K562 (cell line): ENCODE results near the gene AFF2. TPM values are rescaled to one million over a fixed set of nuclear protein-coding genes. Genes with fewer than 3 reads are reported as not detected.

Experiments
- ATAC-seq: fragments of 200-7000 bp; cut with Tn5 transposase; 3 replicates; pipeline ENCODE4 v1.9.1; 2020; ENCODE audit warnings: moderate library complexity
- BruUV-seq: library from RNA; stranded (reverse); fragments of 400-500 nt; replicated peaks from 2 replicates; lab custom pipeline; 2021; lab: Mats Ljungman, UMichigan
- CTCF ChIA-PET: fragments of 300-600 bp; formaldehyde crosslinking; extraction: SDS; loops from one replicate; lab custom pipeline; 2021; ENCODE audit warnings: low intra/inter-chr PET ratio; lab: Yijun Ruan, JAX
- POLR2A ChIA-PET: fragments of 300-600, 350-650 bp; sonication (Branson Sonifier 250); formaldehyde crosslinking; extraction: SDS; loops from one replicate; lab custom pipeline; 2021; ENCODE audit warnings: antibody characterized with exemption, inconsistent platforms; lab: Yijun Ruan, JAX
- DNase-seq, 4 experiments: peaks; one replicate each; pipeline versions ENCODE4 v3.0.0 to v3.0.0-alpha.2; 2011 to 2018; ENCODE audit warnings: low spot score in 3 of 4, mixed read lengths in 3 of 4; ENCODE audit errors: extremely low read depth in 1 of 4
- FAIRE-seq: peaks from 2 replicates; lab custom pipeline; 2011; peaks lifted over from hg19 to GRCh38; lab: Jason Lieb, UNC
- H2AFZ ChIP-seq: 2 replicates; pipeline ENCODE4 v1.6.0; 2011; ENCODE audit warnings: low read depth, low read length, control low read depth, inconsistent platforms
- H3K27ac ChIP-seq: fragments of 200-600 bp; 3 replicates; pipeline ENCODE4 v1.8.0; 2011; ENCODE audit warnings: low read depth, mild to moderate bottlenecking, control low read depth, inconsistent platforms, low read length, moderate library complexity, mixed read lengths; ENCODE audit errors: extremely low read depth
- H3K27me3 ChIP-seq, 2 experiments: fragments of 300-600 bp in 1 of 2; 2 replicates in 1 of 2; 3 replicates in 1 of 2; pipeline versions ENCODE4 v1.6.0 to v1.8.0; 2011; ENCODE audit warnings: inconsistent platforms in 2 of 2, low read length in 2 of 2, mild to moderate bottlenecking in 1 of 2, mixed read lengths in 1 of 2, moderate library complexity in 1 of 2; ENCODE audit not compliant: control insufficient read depth in 2 of 2, insufficient read depth in 2 of 2
- H3K36me3 ChIP-seq: fragments of 300-600 bp; 3 replicates; pipeline ENCODE4 v1.8.0; 2011; ENCODE audit warnings: mild to moderate bottlenecking, low read length, inconsistent platforms; ENCODE audit not compliant: control insufficient read depth, insufficient read depth
- H3K4me1 ChIP-seq, 2 experiments: fragments of 200-600 bp in 1 of 2; replicated peaks in 1 of 2; 2 replicates in 1 of 2; 3 replicates in 1 of 2; pipeline versions ENCODE4 v1.5.1 to v1.8.0; 2011; ENCODE audit warnings: inconsistent platforms in 2 of 2, low read length in 2 of 2, mild to moderate bottlenecking in 1 of 2, mixed read lengths in 1 of 2, moderate library complexity in 1 of 2; ENCODE audit not compliant: control insufficient read depth in 2 of 2, insufficient read depth in 2 of 2
- H3K4me2 ChIP-seq: 2 replicates; pipeline ENCODE4 v1.6.1; 2011; ENCODE audit warnings: low read length, control low read depth, inconsistent platforms, mixed read lengths; ENCODE audit not compliant: insufficient read depth
- H3K4me3 ChIP-seq: fragments of 200-600 bp; sonication (generic), shearing (Covaris generic); 2 replicates; pipeline ENCODE4 v1.5.1; 2016; ENCODE audit warnings: control low read depth, inconsistent platforms
- H3K79me2 ChIP-seq: fragments of 200-600 bp; 3 replicates; pipeline ENCODE4 v1.8.0; 2011; ENCODE audit warnings: low read length, inconsistent platforms; ENCODE audit not compliant: control insufficient read depth, insufficient read depth
- H3K9ac ChIP-seq, 2 experiments: 2 replicates each; pipeline versions ENCODE4 v1.6.0 to v1.6.1; 2011; ENCODE audit warnings: low read depth in 2 of 2, low read length in 2 of 2, control low read depth in 1 of 2, inconsistent platforms in 1 of 2, mild to moderate bottlenecking in 1 of 2, mixed read lengths in 1 of 2; ENCODE audit not compliant: insufficient read depth in 1 of 2
- H3K9me1 ChIP-seq: one replicate; pipeline ENCODE4 v1.6.0; 2011; ENCODE audit warnings: inconsistent platforms, mild to moderate bottlenecking, low read length, moderate library complexity; ENCODE audit not compliant: control insufficient read depth, insufficient read depth
- H3K9me3 ChIP-seq: replicated peaks from 2 replicates; pipeline ENCODE4 v1.5.1; 2011; ENCODE audit warnings: low read depth, low read length, inconsistent platforms; ENCODE audit not compliant: control insufficient read depth, insufficient read depth
- H4K20me1 ChIP-seq: replicated peaks from 2 replicates; pipeline ENCODE4 v1.6.1; 2011; ENCODE audit warnings: low read length, inconsistent platforms, mixed read lengths; ENCODE audit not compliant: control insufficient read depth, insufficient read depth
- CEBPZ ChIP-seq: fragments of 150-350 bp; IDR thresholded peaks from 2 replicates; pipeline ENCODE4 v1.6.1; 2014; ENCODE audit warnings: low read depth, mild to moderate bottlenecking, low read length, borderline replicate concordance
- E2F5 ChIP-seq: sonication (generic); formaldehyde crosslinking; IDR thresholded peaks from 2 replicates; pipeline ENCODE4 v1.8.0; 2022; ENCODE audit warnings: mild to moderate bottlenecking, missing genetic modification reagents
- MTA1 ChIP-seq: fragments of 450-650 bp; IDR thresholded peaks from 2 replicates; pipeline ENCODE4 v1.6.1; 2017; ENCODE audit warnings: borderline replicate concordance
- NONO ChIP-seq, 2 experiments: fragments of 200-400 bp in 1 of 2; fragments of 450-650 bp in 1 of 2; formaldehyde crosslinking in 1 of 2; IDR thresholded peaks; 2 replicates each; pipeline ENCODE4 v1.6.1; 2017; ENCODE audit warnings: low read depth in 2 of 2, mild to moderate bottlenecking in 2 of 2, moderate library complexity in 2 of 2, low read length in 1 of 2
- OTX1 ChIP-seq: fragments of 450-650 bp; formaldehyde crosslinking; IDR thresholded peaks from 2 replicates; pipeline ENCODE4 v1.4.0; 2022; ENCODE audit warnings: mild to moderate bottlenecking
- POLR2G ChIP-seq: fragments of 200-400 bp; formaldehyde crosslinking; IDR thresholded peaks from 2 replicates; pipeline ENCODE4 v1.6.1; 2017; ENCODE audit warnings: low read depth, mild to moderate bottlenecking, antibody characterized with exemption, low read length, moderate library complexity
- RCOR1 ChIP-seq, 2 experiments: IDR thresholded peaks; 2 replicates each; pipeline ENCODE4 v1.6.1; 2012; ENCODE audit warnings: low read depth in 2 of 2, low read length in 2 of 2, borderline replicate concordance in 1 of 2, improper control_type of control experiment in 1 of 2
- SMAD2 ChIP-seq: fragments of 150-350 bp; IDR thresholded peaks from 2 replicates; pipeline ENCODE4 v1.6.1; 2014; ENCODE audit warnings: low read depth, mild to moderate bottlenecking, low read length
- TBL1XR1 ChIP-seq, 2 experiments: IDR thresholded peaks; 2 replicates each; pipeline ENCODE4 v1.6.1; 2012; ENCODE audit warnings: improper control_type of control experiment in 2 of 2, low read length in 2 of 2, mild to moderate bottlenecking in 1 of 2
- TBP ChIP-seq: optimal IDR thresholded peaks from 2 replicates; pipeline ENCODE3; 2011; ENCODE audit warnings: low read depth, low read length, improper control_type of control experiment
- ZNF384 ChIP-seq: IDR thresholded peaks from 2 replicates; pipeline ENCODE4 v1.6.1; 2012; ENCODE audit warnings: low read depth, low read length, improper control_type of control experiment
- WGBS: fragments of 100-300 bp; shearing (Covaris generic); methylation state at CpG from one replicate; pipeline ENCODE4 v1.1.6; 2016; ENCODE audit warnings: low coverage, mixed read lengths; ENCODE audit not compliant: insufficient coverage; ENCODE audit errors: missing lambda C conversion rate; 5-methylcytosine and 5-hydroxymethylcytosine counted together
- in situ Hi-C: fragments of 300-500 bp; cut with MboI; formaldehyde crosslinking; loops from 4 replicates; pipeline ENCODE4 v1.15.0; 2018; ENCODE audit warnings: inconsistent platforms, mixed read lengths
- intact Hi-C: fragments of 100-400 bp; cut with micrococcal nuclease; formaldehyde crosslinking; loops from 2 replicates; pipeline ENCODE4 v1.14.2; 2022
- polyA plus RNA-seq, 8 experiments: library from polyadenylated mRNA; depleted of rRNA in 4 of 8; stranded (reverse) in 5 of 8; unstranded in 3 of 8; fragments of >200 nt; fragmentation: Nextera tagmentation in 2 of 8; fragmentation: Illumina TruSeq in 1 of 8; extraction: Ambion mirVana in 2 of 8; extraction: Trizol in 1 of 8; gene quantifications; 2 replicates each; pipeline versions ENCODE4 v1.2.1 to v1.2.3, GENCODE V29; 2011 to 2014; ENCODE audit warnings: inconsistent platforms in 1 of 8, missing spikeins in 1 of 8
- total RNA-seq, 7 experiments: library from RNA; depleted of rRNA in 6 of 7; stranded (reverse); fragments of >200 nt in 6 of 7; fragmentation: Illumina TruSeq in 2 of 7; extraction: Trizol in 2 of 7; gene quantifications; 2 replicates each; pipeline versions ENCODE4 v1.2.1 to v1.2.3, GENCODE V29; 2011 to 2021; ENCODE audit warnings: low replicate concordance in 1 of 7

AFF2 gene
- total and polyA plus RNA-seq, 9 of the 15 experiments (the other 6 are each of a cell fraction or from before 2014, with no cell fraction given) = 0.01 to 0.20 (median 0.07) TPM

- 4% methylated on average over 4 of the region's 4 CpGs for WGBS
- no peak for FAIRE-seq
Observed at GRCh38 chrX:148474030-148474429, 26.4 kb upstream of the AFF2 start.

GRCh38 chrX:148492057-148492456 is 8.4 kb upstream of the AFF2 start:
- ATAC-seq = no peak
- no peaks in the 10 kb centered on the region for H4K20me1 ChIP-seq
- no peaks in the 10 kb centered on the region for H3K9me1 ChIP-seq
- intact Hi-C loops (no loop called here), in situ Hi-C loops (no loop called here)
- H3K4me1 ChIP-seq = no peaks in the 10 kb centered on the region
- no peak overlapping the region for H2AFZ ChIP-seq
- ChIA-PET CTCF (no interaction called here), POLR2A (no interaction called here)
- no TSS peak for BruUV-seq
- DNase-seq = no peak
- WGBS = 6% methylated on average over 2 of the region's 2 CpGs
- H3K79me2 ChIP-seq = no peaks in the 10 kb centered on the region
- H3K27me3 ChIP-seq = no peaks in the 10 kb centered on the region
- no peak overlapping the region for H3K4me3 ChIP-seq
- no peak for FAIRE-seq
- no peaks in the 10 kb centered on the region for H3K36me3 ChIP-seq
- no peak overlapping the region for H3K4me2 ChIP-seq
- no peaks in the 10 kb centered on the region for H3K9me3 ChIP-seq
- H3K9ac ChIP-seq = no peak overlapping the region
- no peak overlapping the region for H3K27ac ChIP-seq
- no peak for TF ChIP-seq NONO (IDR thresholded peaks at IDR 0.05; ENCODE audit: low read depth in 2 of 2, low read length in 1 of 2)
- no peak for TF ChIP-seq TBP
- no peak for TF ChIP-seq TBL1XR1 (IDR thresholded peaks at IDR 0.05; ENCODE audit: low read length in 2 of 2)
- TF ChIP-seq POLR2G = no peak
- no peak for TF ChIP-seq MTA1
- TF ChIP-seq CEBPZ = no peak
- TF ChIP-seq OTX1 = no peak
- TF ChIP-seq RCOR1 (IDR thresholded peaks at IDR 0.05; ENCODE audit: borderline replicate concordance in 1 of 2, low read depth in 2 of 2, low read length in 2 of 2) = no peak
- TF ChIP-seq E2F5 (CRISPR knock-in tag) = no peak

More at GRCh38 chrX:148474030-148474429, 26.4 kb upstream of the AFF2 start:
- H3K27ac ChIP-seq = no peak overlapping the region
- H3K79me2 ChIP-seq = no peaks in the 10 kb centered on the region
- ChIA-PET POLR2A (no interaction called here), CTCF (no interaction called here)
- no peaks in the 10 kb centered on the region for H3K27me3 ChIP-seq
- no peak overlapping the region for H3K4me3 ChIP-seq
- H3K9ac ChIP-seq = no peak overlapping the region
- H3K9me1 ChIP-seq = no peaks in the 10 kb centered on the region
- no peak overlapping the region for H3K4me2 ChIP-seq
- H3K36me3 ChIP-seq = no peaks in the 10 kb centered on the region
- ATAC-seq = no peak
- DNase-seq = no peak
- no peak overlapping the region for H2AFZ ChIP-seq
- BruUV-seq = no TSS peak
- in situ Hi-C loops = no loop called here
- H3K4me1 ChIP-seq = no peaks in the 10 kb centered on the region
- H4K20me1 ChIP-seq = no peaks in the 10 kb centered on the region
- no peaks in the 10 kb centered on the region for H3K9me3 ChIP-seq
- intact Hi-C loops = no loop called here
- TF ChIP-seq SMAD2 (no peak), ZNF384 (no peak)
